ENCODE measurements around the gene SHISAL1.

SHISAL1 gene

DNA sequence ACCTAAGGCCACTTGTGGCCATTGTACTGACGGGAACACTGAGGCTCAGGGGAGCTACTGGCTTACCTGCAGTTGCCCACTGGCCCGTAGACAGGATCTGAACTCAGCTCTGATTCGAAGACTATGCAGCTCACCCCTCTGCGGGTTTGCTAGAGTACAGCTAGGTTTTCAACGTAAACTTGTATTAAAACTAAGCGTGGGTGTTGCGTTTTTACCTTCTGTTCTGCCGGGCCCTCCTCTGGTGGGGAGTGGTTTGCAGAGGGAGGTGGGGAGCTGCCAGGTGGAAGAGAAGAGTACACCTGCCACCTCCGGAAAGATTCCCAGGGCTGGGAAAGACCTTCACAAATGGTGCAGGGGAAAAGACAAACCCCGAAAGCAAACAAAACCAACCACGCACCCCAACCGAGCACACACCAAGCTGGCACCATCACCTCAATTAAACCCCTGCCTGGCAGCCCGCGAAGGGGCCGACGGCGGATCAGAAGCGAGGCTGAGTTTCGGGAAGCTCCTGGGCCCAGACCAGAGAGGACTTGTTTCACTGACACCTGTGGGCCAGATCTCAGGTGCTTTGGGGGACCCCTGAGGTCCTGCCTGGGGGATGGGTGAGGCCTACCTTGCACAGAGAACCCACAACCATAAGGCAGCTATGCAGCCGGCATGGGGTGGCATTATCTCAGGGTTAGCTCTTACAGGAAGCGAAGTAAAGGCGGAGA, 37.7 kb downstream of the SHISAL1 start:
- DNase-seq (ENCODE audit: low read depth in 1 of 2, low spot score in 1 of 2), result no peak
- H3K27me3 ChIP-seq (ENCODE audit: insufficient read depth, poor library complexity, severe bottlenecking), result peaks cover 4% of the 10 kb centered on the region
- no peak overlapping the region for H3K4me3 ChIP-seq (replicated peaks; ENCODE audit: insufficient read depth, low read length)
- TF ChIP-seq, protein P1, sequence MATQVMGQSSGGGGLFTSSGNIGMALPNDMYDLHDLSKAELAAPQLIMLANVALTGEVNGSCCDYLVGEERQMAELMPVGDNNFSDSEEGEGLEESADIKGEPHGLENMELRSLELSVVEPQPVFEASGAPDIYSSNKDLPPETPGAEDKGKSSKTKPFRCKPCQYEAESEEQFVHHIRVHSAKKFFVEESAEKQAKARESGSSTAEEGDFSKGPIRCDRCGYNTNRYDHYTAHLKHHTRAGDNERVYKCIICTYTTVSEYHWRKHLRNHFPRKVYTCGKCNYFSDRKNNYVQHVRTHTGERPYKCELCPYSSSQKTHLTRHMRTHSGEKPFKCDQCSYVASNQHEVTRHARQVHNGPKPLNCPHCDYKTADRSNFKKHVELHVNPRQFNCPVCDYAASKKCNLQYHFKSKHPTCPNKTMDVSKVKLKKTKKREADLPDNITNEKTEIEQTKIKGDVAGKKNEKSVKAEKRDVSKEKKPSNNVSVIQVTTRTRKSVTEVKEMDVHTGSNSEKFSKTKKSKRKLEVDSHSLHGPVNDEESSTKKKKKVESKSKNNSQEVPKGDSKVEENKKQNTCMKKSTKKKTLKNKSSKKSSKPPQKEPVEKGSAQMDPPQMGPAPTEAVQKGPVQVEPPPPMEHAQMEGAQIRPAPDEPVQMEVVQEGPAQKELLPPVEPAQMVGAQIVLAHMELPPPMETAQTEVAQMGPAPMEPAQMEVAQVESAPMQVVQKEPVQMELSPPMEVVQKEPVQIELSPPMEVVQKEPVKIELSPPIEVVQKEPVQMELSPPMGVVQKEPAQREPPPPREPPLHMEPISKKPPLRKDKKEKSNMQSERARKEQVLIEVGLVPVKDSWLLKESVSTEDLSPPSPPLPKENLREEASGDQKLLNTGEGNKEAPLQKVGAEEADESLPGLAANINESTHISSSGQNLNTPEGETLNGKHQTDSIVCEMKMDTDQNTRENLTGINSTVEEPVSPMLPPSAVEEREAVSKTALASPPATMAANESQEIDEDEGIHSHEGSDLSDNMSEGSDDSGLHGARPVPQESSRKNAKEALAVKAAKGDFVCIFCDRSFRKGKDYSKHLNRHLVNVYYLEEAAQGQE (IDR thresholded peaks at IDR 0.05; ENCODE audit: insufficient replicate concordance, low read depth), result no peak
- TF ChIP-seq SPI1 (IDR thresholded peaks at IDR 0.05; ENCODE audit: borderline replicate concordance, low read depth), result no peak
- no peak for TF ChIP-seq GABPA (IDR thresholded peaks at IDR 0.05; ENCODE audit: low read depth)
- TF ChIP-seq, protein P2, sequence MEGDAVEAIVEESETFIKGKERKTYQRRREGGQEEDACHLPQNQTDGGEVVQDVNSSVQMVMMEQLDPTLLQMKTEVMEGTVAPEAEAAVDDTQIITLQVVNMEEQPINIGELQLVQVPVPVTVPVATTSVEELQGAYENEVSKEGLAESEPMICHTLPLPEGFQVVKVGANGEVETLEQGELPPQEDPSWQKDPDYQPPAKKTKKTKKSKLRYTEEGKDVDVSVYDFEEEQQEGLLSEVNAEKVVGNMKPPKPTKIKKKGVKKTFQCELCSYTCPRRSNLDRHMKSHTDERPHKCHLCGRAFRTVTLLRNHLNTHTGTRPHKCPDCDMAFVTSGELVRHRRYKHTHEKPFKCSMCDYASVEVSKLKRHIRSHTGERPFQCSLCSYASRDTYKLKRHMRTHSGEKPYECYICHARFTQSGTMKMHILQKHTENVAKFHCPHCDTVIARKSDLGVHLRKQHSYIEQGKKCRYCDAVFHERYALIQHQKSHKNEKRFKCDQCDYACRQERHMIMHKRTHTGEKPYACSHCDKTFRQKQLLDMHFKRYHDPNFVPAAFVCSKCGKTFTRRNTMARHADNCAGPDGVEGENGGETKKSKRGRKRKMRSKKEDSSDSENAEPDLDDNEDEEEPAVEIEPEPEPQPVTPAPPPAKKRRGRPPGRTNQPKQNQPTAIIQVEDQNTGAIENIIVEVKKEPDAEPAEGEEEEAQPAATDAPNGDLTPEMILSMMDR (IDR thresholded peaks at IDR 0.05; ENCODE audit: insufficient read depth, low read length), result no peak
- TF ChIP-seq POLR2AphosphoS5 (IDR thresholded peaks at IDR 0.05; ENCODE audit: low read depth), result no peak
- H3K27ac ChIP-seq (replicated peaks), result no peak overlapping the region

DNA sequence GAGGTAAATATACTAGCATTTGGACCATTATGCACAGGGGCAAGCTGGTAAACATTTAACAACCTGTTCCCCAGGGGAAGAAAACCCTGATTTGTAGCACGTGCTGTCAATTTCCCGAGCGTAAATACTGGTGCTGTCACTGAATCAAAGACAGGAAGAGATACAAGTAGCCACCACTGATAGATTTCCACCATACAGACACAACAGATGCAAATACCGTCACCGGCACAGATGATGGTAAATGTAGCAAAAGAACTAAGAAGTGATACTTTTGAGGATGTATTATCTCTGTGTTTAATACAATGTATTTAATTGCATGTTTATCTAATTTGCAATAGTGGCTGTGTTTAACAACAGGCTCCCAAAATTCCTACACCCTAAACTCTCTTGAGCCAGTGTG, 39.6 kb downstream of the SHISAL1 start:
- DNase-seq (ENCODE audit: low read depth in 1 of 2, low spot score in 1 of 2), result no peak
- peaks cover 4% of the 10 kb centered on the region for H3K27me3 ChIP-seq (ENCODE audit: insufficient read depth, poor library complexity, severe bottlenecking)
- H3K27ac ChIP-seq (replicated peaks), result no peak overlapping the region
- TF ChIP-seq POLR2AphosphoS5 (IDR thresholded peaks at IDR 0.05; ENCODE audit: low read depth), result no peak
- no peak overlapping the region for H3K4me3 ChIP-seq (replicated peaks; ENCODE audit: insufficient read depth, low read length)

DNA sequence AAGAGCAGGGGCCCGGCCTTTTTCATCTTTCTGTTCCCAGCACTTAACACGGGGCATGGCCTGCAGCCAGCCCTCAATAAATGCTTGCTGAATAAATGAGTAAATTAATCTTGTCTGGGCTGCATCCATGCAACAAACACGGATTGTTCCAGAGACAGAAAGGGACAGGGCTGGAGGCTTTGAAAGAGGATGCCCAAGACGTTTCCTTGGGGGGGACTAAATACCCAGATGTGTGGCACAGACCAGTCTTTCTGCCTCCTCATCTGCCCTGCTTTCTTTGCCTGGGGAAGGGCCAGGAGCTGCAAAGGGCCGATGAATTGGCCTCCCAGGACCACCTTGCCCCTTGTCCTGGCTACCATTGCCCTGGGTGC, 40.4 kb downstream of the SHISAL1 start:
- DNase-seq (ENCODE audit: low read depth in 1 of 2, low spot score in 1 of 2), result no peak
- Histone ChIP-seq H3K27me3 (ENCODE audit: insufficient read depth, poor library complexity, severe bottlenecking) (peaks cover 4% of the 10 kb centered on the region), H3K4me3 (replicated peaks; ENCODE audit: insufficient read depth, low read length) (no peak overlapping the region), H3K27ac (replicated peaks) (no peak overlapping the region)
- TF ChIP-seq, protein P2 (IDR thresholded peaks at IDR 0.05; ENCODE audit: insufficient read depth, low read length), result no peak
- TF ChIP-seq, protein P1 (IDR thresholded peaks at IDR 0.05; ENCODE audit: insufficient replicate concordance, low read depth), result no peak
- TF ChIP-seq POLR2AphosphoS5 (IDR thresholded peaks at IDR 0.05; ENCODE audit: low read depth) (no peak), GABPA (IDR thresholded peaks at IDR 0.05; ENCODE audit: low read depth) (no peak), SPI1 (IDR thresholded peaks at IDR 0.05; ENCODE audit: borderline replicate concordance, low read depth) (no peak)

DNA sequence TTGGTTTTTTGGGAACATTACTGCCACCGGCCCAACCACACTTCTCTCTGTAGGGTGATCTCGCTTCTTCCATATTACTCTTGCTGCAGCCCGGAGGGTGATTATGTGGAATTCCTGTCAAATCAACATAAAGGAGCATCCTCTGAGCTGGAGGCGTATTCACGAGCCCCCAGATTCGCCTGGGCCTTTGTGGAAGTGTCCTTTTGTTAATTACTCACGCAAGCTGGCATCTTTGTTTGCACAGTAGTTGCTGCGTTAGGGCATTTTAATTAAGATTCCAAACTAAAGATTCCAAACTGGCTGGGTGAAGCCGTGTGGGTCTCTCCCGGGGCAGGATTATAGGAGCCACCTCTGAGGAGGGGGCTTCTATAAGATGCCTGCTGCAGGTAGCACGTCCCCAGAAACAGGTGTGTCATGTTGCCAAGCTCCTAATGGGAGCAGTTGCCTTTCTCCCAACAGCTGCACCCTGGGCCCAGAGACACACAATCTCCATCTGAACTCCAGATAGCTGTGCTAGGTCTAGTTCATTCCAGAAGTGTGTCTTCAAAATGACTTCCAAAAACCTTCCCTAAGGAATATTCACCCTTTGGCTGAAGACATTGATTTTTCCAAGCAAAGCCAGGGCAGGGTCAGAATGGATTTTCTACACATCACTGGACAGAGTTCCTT, 40.9 kb downstream of the SHISAL1 start:
- Histone ChIP-seq H3K27me3 (ENCODE audit: insufficient read depth, poor library complexity, severe bottlenecking) (peaks cover 4% of the 10 kb centered on the region), H3K27ac (replicated peaks) (no peak overlapping the region), H3K4me3 (replicated peaks; ENCODE audit: insufficient read depth, low read length) (no peak overlapping the region)
- TF ChIP-seq POLR2AphosphoS5 (IDR thresholded peaks at IDR 0.05; ENCODE audit: low read depth), result no peak
- no peak for TF ChIP-seq GABPA (IDR thresholded peaks at IDR 0.05; ENCODE audit: low read depth)
- TF ChIP-seq, protein P2 (IDR thresholded peaks at IDR 0.05; ENCODE audit: insufficient read depth, low read length), result no peak
- TF ChIP-seq SPI1 (IDR thresholded peaks at IDR 0.05; ENCODE audit: borderline replicate concordance, low read depth), result no peak
- TF ChIP-seq, protein P1 (IDR thresholded peaks at IDR 0.05; ENCODE audit: insufficient replicate concordance, low read depth), result no peak
- no peak for DNase-seq (ENCODE audit: low read depth in 1 of 2, low spot score in 1 of 2)

Measured in HL-60 (cell line).